Measurements from ENCODE around the gene DCAF10. TPM values are rescaled to one million over a fixed set of nuclear protein-coding genes. Genes with fewer than 3 reads are reported as not detected.

Gene DCAF10
- total and polyA plus RNA-seq, 2 donors (not counting 1 experiment from before 2014, with no cell fraction given): 9.5 to 22.1 TPM

- ChIA-PET CTCF (no interaction called here), POLR2A (no interaction called here)
- H3K9ac ChIP-seq (ENCODE audit: low read length): no peak overlapping the region
- no peak overlapping the region for H3K4me2 ChIP-seq (replicated peaks; ENCODE audit: low read depth, low read length, poor library complexity, severe bottlenecking)
- no peak overlapping the region for H2AFZ ChIP-seq (ENCODE audit: insufficient read depth, low read depth, low read length, poor library complexity, severe bottlenecking)
- H3K27ac ChIP-seq (ENCODE audit: low read length in 2 of 2): no peak overlapping the region
- H3K9me3 ChIP-seq (ENCODE audit: control extremely low read depth in 1 of 3, control insufficient read depth in 2 of 3, insufficient read depth in 1 of 3, low read length in 2 of 3): peaks cover 0 to 7% (median 5%) of the 10 kb centered on the region in 3 donors
- Mint-ChIP-seq H3K27ac (no peak overlapping the region), H3K4me3 (no peak overlapping the region), H3K9me3 (ENCODE audit: insufficient read depth) (no peaks in the 10 kb centered on the region), H3K4me1 (no peaks in the 10 kb centered on the region), H3K27me3 (no peaks in the 10 kb centered on the region)
- peaks cover 8% of the 10 kb centered on the region for H4K20me1 ChIP-seq (ENCODE audit: control insufficient read depth, insufficient read depth, low read length, poor library complexity, severe bottlenecking)
- intact Hi-C loops (cut with micrococcal nuclease): no loop called here
- no peaks in the 10 kb centered on the region for H3K4me1 ChIP-seq (ENCODE audit: control insufficient read depth in 2 of 2, insufficient read depth in 2 of 2, low read length in 2 of 2)
- ATAC-seq (ENCODE audit: low read depth): no peak
- H3K27me3 ChIP-seq (replicated peaks in 1 of 4; ENCODE audit: control extremely low read depth in 1 of 4, control insufficient read depth in 3 of 4, insufficient read depth in 4 of 4, low read length in 3 of 4): no peaks in the 10 kb centered on the region
- no peak for DNase-seq
- 100% methylated on average over 2 of the region's 2 CpGs for WGBS (ENCODE audit: insufficient coverage)
- TF ChIP-seq EZH2 (IDR thresholded peaks at IDR 0.05; ENCODE audit: borderline replicate concordance, insufficient read depth, low read depth, low read length, poor library complexity, severe bottlenecking) (no peak), CTCF (IDR thresholded peaks at IDR 0.05) (no peak)
- H3K4me3 ChIP-seq (ENCODE audit: control extremely low read depth in 1 of 5, extremely low read depth in 1 of 5, insufficient read depth in 1 of 5, low read depth in 2 of 5, low read length in 4 of 5): no peak overlapping the region
- peaks cover 2 to 3% of the 10 kb centered on the region in 2 experiments for H3K36me3 ChIP-seq (replicated peaks in 1 of 2; ENCODE audit: control extremely low read depth in 1 of 2, control insufficient read depth in 1 of 2, extremely low read depth in 1 of 2, insufficient read depth in 2 of 2, low read length in 1 of 2)
- H3K79me2 ChIP-seq (ENCODE audit: control insufficient read depth, insufficient read depth, low read length): no peaks in the 10 kb centered on the region
Observed at GRCh38 chr9:37873955-37874354, 73.4 kb downstream of the DCAF10 start.

GRCh38 chr9:37876376-37876775 lies 75.8 kb downstream of the DCAF10 start:
- no peak for TF ChIP-seq CTCF (IDR thresholded peaks at IDR 0.05)
- no peak for TF ChIP-seq EZH2 (IDR thresholded peaks at IDR 0.05; ENCODE audit: borderline replicate concordance, insufficient read depth, low read depth, low read length, poor library complexity, severe bottlenecking)
- H3K4me1 Mint-ChIP-seq: no peaks in the 10 kb centered on the region
- H3K9me3 Mint-ChIP-seq (ENCODE audit: insufficient read depth): no peaks in the 10 kb centered on the region
- no peak overlapping the region for H3K27ac Mint-ChIP-seq
- H3K27me3 Mint-ChIP-seq: no peaks in the 10 kb centered on the region
- H4K20me1 ChIP-seq (ENCODE audit: control insufficient read depth, insufficient read depth, low read length, poor library complexity, severe bottlenecking): peaks cover 8% of the 10 kb centered on the region
- no peak overlapping the region for H3K4me2 ChIP-seq (replicated peaks; ENCODE audit: low read depth, low read length, poor library complexity, severe bottlenecking)
- H3K4me1 ChIP-seq (ENCODE audit: control insufficient read depth in 2 of 2, insufficient read depth in 2 of 2, low read length in 2 of 2): no peaks in the 10 kb centered on the region
- H2AFZ ChIP-seq (ENCODE audit: insufficient read depth, low read depth, low read length, poor library complexity, severe bottlenecking): no peak overlapping the region
- intact Hi-C loops (cut with micrococcal nuclease): no loop called here
- DNase-seq (no peak), ATAC-seq (ENCODE audit: low read depth) (no peak)
- H3K79me2 ChIP-seq (ENCODE audit: control insufficient read depth, insufficient read depth, low read length): no peaks in the 10 kb centered on the region
- H3K4me3 Mint-ChIP-seq: no peak overlapping the region
- peaks cover 2 to 3% of the 10 kb centered on the region in 2 experiments for H3K36me3 ChIP-seq (replicated peaks in 1 of 2; ENCODE audit: control extremely low read depth in 1 of 2, control insufficient read depth in 1 of 2, extremely low read depth in 1 of 2, insufficient read depth in 2 of 2, low read length in 1 of 2)
- no peaks in the 10 kb centered on the region for H3K27me3 ChIP-seq (replicated peaks in 1 of 4; ENCODE audit: control extremely low read depth in 1 of 4, control insufficient read depth in 3 of 4, insufficient read depth in 4 of 4, low read length in 3 of 4)
- ChIA-PET POLR2A (no interaction called here), CTCF (no interaction called here)
- no peak overlapping the region for H3K27ac ChIP-seq (ENCODE audit: low read length in 2 of 2)
- WGBS (ENCODE audit: insufficient coverage): 100% methylated on average over 1 of the region's 1 CpG
- H3K4me3 ChIP-seq (ENCODE audit: control extremely low read depth in 1 of 5, extremely low read depth in 1 of 5, insufficient read depth in 1 of 5, low read depth in 2 of 5, low read length in 4 of 5): no peak overlapping the region
- H3K9ac ChIP-seq (ENCODE audit: low read length): no peak overlapping the region
- peaks cover 0 to 7% (median 5%) of the 10 kb centered on the region in 3 donors for H3K9me3 ChIP-seq (ENCODE audit: control extremely low read depth in 1 of 3, control insufficient read depth in 2 of 3, insufficient read depth in 1 of 3, low read length in 2 of 3)

All from B cell (primary cell).